Activated T-cell treated with anti-CD3 and anti-CD28 coated beads, Interleukin-2, amount 50 U/mL, for 48 hours (primary cell): ENCODE measurements around the gene PLA2G2C.

Experiments used
- DNase-seq, 2 experiments: peaks; one replicate each; pipeline ENCODE4 v3.0.0-alpha.2; 2020

Gene PLA2G2C

DNA sequence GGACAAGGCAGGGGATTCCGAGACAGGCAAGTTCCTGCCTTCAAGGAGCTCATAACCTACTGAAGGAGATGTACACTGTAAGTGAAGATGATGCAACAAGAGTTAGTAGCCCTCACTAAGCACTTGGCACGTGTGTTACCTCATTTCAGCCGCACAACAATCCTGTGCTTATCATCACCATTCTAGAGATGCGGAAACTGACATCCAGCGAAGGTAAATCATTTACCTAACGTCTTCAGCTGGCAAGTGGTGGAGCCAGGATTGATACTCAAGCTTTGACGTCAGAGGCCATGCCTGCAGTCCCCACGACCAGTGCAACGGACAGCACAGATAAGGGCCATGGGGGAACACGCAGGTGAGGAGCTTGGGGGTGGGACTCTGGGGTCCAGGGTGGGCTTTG lies 3.3 kb downstream of the PLA2G2C start:
- no peak for DNase-seq

DNA sequence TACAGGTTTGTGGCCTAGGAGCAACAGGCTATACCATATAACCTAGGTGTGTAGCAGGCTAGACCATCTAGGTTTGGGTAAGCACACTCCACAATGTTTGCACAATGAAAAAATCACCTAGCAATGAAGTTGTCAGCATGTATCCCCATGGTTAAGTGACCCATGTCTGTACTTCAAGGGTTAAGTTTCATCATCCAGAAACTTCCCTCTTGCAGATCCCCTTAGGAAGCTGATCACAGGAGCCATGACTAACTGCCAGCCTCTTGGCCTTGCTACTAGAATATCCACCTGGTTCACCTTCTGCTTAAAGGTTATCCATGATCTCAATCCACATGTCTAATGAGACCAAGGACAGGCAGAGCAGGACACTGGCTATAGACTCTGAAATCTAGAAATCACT lies 3.9 kb downstream of the PLA2G2C start:
- DNase-seq = no peak

DNA sequence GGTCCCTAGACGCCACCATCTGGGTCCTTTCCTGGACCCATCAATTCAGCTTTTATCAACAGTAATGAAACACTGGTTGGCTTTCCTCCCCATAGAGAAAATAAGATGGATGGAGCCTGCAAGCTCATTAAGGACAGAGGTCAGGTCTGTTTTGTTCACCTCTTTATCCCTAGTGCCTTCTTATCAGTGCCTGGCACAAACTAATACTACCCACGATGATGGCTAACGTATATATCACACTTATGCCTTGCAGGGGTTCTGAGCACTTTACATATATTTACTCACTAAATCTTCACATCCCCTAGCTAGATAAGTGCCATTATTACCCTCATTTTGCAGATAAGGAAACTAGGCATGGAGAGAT lies 5.5 kb downstream of the PLA2G2C start:
- no peak for DNase-seq

DNA sequence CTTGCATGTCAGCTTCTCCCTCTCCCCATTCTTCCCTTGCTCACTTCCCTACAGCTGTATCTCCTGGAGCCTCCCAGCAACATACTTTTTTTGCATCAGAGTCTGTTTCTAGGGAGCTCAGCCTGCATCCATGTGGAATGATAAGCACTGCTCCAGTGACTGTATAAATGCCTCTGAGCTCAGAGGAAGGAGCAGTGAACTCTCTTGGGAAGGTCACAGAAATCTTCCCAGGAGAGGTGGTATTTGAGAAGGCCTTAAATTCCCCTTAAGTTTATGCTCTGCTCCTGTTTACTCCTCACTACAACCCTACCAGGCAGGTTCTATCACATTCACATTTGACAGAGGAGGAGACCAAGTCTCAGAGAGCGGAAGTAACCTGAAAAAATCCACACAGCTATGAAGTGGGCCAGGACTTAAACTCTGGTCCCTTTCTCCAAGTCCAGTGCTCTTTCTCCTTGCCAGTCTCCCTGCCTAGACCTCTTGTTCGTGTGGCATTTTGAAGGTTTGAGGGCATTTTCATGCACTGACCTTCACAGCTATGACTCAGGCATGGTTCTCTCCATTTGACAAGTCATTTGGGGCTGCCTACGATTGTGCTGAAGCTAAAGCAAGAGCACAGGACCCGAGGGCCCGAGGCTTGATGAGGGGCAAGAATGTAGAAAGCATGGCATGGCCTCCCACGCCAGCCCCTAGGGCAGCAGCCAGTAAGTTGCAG lies 6.0 kb downstream of the PLA2G2C start:
- no peak for DNase-seq

DNA sequence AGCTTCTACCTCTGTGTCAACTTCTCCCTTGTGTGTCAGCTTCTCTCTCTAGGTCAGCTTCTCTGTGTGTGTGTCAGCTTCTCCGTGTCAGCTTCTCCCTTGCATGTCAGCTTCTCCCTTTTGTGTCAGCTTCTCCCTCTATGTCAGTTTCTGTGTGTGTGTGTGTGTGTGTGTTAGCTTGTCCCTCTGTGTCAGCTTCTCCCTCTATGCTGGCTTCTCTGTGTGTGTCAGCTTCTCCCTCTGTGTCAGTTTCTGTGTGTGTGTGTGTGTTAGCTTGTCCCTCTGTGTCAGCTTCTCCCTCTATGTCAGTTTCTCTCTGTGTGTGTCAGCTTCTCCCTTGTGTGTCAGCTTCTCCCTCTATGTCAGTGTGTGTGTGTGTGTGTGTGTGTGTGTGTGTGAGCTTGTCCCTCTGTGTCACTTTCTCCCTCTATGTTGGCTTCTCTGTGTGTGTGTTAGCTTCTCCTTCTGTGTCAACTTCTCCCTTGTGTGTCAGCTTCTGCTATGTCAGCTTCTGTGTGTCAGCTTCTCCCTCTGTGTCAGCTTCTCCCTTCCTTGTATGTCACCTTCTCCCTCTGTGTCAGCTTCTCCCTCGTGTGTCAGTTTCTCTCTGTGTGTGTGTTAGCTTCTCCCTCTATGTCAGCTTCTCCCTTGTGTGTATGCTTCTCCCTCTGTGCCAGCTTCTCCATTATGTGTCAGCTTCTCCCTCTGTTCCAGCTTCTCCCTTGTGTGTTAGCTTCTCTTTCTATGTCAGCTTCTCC lies 6.8 kb downstream of the PLA2G2C start:
- DNase-seq = no peak

DNA sequence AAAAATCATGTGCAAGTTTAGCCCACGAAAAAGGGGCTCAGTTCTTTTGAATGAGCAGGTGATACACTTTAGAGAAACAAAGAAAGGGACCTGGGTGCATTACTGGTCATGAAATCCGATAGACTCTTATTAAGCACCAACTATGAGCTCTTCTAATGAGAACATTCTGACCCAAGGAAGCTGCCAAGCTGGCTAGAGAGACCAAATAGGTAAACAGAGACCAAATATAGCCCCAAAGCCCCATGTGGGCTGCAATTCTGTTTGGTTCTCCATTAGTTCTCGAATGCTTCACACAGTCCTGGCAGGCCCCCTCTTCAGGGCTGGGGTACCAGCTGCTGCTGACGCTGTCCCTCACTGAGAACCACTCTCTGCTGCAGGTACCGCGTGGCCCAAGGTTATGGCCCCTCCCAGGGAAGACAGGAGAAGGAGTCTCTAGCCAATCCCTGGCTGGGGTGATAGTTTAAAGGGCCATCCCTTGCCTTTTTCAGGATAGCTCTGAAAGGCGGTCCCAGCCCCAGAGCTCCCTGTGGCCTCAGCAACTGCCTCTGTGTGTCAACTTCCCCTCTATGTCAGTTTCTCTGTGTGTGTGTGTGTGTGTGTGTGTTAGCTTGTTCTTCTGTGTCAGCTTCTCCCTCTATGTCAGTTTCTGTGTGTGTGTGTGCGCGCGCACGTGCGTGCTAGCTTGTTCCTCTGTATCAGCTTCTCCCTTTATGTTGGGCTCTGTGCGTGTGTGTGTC lies 7.5 kb downstream of the PLA2G2C start:
- no peak for DNase-seq

DNA sequence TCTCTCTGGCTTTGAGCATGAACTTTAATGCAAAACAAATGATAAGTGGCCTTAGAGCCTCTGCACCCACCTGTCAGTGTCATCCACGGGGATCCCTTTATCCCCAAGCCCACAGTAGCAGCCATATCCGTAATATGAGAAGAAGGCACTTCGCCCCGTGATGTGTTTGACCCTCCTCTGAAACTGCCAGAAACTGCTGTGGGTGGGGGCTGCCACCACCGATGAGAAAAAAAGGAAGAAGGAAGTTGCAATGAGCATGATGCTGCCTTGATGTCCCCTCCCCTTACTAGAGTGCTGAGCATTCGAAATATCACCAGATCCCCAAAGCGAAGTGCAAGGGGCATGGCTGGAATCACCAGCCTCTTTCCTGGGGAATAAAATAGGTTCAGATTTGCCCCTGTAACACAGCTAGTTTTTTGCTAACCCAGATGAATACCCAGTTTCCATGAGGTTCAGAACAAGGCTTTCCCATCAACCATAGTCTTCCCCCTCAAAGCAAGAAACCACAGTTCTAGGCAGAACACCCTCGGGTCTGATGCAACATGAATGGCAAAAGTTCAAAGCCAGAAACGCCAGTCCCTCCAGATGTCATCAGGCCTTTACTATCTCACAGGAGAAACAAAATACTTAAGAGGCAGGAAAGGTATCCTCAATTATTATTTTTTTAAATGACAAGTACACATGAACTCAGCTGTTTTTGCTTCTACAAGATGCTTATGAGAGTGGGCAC lies 11.2 kb downstream of the PLA2G2C start:
- DNase-seq = no peak

DNA sequence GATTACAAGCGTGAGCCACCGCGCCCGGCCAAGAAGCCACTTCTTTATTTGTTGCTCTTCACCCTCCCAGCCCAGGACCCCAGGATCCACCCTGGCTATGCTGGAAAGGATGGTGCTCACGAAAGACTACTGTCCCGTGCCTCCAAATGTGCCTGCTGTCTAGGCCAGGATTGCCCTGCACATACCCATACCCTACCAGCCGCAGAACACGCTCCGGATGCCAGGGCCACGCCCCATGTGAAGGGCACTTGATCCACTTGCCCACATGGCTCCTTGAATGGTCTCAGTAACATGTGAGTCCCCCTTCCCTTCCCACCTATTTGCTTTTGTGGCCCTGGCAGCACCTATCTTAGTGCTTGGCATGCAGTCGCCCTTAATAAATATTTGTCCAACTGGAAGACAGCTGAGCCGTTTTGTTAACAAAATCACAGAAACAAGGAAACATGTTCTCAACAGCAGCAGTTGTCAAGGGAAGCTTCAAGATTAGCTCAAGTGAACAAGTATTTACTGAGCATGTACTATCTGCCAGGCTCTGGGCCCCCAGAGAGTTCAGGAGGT lies 14.2 kb downstream of the PLA2G2C start:
- DNase-seq = no peak

DNA sequence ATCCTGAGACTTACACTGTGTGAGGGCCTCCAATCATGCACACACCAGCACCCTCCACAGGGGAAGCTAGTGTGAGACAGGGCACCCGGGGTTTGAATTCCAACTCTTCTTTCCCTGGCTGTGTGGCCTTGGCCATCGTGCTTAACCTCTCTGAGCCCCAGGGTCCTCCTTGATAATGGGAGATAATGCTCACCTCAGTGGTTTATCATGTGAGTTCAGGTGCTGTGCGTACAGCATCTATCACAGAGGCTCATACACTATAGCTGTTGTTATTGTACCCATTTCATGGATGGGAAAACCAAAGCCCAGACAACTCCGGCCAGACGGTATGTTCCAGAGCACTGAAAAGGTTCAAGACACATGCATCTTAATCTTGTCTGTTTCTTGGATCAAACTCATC lies 16.4 kb downstream of the PLA2G2C start:
- DNase-seq = no peak

DNA sequence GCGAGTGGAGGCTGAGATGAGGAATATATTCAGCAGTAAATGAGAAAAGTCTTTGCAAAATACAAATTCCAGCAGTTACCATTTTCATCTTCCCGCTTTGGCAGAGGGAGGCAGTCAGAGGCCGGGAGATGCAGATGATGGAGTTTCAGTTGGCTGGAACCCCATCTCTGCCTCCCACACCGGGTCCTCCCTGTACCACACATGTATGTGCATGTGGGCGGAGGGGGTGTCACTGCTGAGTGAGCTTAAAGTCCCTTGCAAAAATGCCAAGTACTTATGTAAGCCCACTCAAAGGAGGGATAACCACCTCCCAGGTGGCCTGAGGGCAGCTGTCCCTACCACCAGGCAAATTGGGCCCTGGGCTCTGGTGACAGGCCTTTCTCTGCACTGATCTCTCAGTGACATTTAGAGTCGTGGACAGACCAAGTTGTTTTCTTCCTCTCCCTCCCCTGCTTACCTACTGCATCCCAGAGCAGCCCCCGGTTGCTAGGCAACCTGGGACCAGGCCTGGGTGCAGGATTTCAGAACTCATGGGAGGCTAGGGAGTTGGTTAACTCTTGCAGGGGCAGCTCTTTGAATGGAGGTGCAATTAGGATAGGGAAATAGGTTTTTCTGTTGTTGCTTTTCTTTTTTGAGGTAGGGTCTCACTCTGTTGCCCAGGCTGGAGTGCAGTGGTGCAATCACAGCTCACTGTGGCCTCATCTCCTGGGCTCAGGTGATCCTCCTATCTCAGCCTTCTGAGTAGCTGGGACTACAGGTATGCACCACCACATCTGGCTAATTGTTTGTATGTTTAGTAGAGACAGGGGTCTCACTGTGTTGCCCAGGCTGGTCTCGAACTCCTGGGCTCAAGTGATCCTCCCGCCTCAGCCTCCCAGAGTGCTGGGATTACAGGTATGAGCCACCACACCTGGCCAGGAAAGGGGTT lies 17.5 kb downstream of the PLA2G2C start:
- no peak for DNase-seq

DNA sequence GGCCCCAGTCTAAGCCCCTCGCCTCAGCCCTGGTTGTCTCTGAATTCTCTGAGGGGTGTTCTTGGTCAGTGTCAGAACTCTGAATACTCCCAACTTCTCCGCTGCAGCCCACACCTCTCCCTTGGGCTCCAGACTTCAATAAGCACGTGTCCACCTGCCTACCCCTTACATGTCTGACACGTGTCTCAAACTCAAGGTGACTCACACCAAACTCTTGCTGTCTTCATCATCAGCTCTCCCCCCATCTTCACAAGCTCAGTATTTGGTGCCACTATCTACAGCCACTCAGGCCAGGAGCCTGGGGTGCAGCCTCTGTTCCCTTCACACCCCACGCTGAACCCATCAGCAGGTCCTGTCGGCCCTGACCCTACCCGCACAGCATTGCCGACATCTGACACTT lies 19.2 kb downstream of the PLA2G2C start:
- no peak for DNase-seq

DNA sequence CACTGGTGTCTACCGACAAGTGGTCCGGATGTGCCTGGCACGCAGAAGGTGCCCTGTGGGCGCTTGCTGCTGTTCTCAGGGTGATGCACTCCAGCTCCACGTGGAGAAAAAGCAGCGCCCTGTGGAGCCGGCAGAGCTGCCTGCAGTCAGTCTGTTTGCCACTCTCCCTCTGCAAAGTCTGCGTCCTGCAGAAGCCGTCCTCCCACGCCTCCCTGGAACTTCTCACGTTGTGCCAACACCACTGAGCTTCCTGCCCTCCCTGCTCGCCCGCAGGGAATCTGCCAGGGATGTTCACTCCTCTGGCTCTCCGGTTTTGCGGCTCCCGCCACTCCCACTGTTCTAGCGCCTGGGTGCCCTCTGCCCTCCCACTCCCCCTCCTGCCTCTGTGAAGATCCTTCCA lies 20.3 kb downstream of the PLA2G2C start:
- no peak for DNase-seq

DNA sequence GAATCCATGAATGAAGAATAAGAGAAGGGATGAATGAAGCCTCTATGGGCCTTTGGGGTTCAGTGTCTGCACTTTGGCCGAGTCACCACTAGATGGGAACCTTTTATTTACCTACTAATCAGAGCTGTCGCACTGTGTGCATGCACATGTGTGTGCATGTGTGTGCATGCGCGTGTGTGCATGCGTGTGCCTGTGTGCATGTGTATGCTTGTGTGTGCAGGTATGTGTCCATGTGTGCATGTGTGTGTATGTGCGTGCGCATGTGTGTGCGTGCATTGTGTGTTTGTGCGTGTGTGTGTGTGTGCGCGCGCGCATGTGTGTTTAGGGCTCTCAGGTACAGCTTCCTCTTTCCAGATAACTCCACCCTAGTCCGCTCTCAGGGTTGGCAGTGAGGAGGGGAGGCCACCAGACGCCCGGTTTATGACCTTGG lies 20.8 kb downstream of the PLA2G2C start:
- DNase-seq = peak; percentile 30 to 31

DNA sequence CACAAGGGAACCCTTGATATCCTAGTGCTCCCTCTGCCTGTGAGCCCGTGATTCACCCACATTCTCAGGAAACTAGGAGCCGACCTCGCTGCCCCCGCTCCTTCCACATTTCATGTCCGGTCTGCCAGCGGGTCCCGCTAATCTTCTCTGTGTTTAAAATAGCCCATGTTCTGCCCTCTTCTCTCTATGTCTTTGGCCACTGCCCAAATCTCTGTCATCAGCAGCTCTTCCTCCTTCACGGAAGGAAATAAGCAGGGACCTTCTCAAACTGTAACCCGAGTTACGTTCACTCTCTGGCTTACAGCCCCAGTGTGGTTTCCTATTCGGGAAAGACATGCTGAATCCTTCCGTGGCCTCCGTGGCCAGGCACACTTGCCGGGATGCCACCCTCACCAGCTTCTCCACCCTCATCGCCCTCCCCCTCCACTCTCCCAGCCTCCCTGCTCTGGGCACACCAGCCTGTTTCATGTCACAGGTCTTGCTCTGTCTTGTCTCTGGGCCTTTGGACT lies 21.6 kb downstream of the PLA2G2C start:
- no peak for DNase-seq

DNA sequence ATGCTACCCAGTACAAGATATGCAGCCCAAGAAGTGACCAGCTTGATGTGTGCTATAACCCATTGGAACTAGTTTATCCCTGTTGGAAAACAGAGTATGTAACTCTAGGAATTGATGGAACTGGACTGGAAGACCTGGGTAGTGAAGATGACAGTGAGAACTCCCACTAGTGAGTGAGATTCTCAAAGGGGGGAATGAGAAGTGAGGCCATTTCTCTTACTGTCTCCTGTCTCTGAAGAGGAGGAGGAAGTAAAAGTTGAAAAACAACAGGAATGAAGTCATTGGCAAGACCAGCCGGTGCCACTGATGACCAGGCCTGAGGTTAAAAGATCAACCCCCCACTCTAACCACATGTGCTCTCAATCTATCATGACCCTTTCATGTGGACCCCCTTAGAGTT lies 26.3 kb downstream of the PLA2G2C start:
- no peak for DNase-seq

DNA sequence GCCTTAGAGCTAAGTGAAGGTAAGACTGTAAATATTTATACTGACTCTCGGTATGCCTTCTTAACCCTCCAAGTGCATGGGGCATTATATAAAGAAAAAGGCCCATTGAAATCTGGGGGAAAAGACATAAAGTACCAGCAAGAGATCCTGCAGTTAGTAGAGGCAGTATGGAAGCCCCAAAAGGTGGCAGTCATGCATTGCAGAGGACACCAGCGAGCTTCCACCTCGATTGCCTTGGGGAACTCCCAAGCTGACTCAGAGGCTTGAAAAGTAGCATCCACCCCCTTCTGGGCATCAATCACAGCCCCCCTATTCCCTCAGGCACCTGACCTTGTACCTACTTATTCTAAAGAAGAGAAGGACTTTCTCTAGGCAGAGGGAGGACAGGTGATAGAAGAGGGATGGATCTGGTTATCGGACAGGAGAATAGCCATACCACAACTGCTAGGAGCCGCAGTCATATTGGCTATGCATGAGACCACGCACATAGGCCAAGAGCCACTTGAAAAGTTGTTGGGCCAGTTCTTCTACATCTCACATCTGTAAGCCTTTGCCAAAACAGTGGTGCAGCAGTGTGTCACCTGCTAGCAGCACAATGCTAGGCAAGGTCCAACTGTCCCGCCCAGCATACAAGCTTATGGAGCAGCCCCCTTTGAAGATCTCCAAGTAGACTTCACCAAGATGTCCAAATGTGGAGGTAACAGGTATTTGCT lies 27.8 kb downstream of the PLA2G2C start:
- DNase-seq = peak in 1 of 2 experiments; percentile 30

DNA sequence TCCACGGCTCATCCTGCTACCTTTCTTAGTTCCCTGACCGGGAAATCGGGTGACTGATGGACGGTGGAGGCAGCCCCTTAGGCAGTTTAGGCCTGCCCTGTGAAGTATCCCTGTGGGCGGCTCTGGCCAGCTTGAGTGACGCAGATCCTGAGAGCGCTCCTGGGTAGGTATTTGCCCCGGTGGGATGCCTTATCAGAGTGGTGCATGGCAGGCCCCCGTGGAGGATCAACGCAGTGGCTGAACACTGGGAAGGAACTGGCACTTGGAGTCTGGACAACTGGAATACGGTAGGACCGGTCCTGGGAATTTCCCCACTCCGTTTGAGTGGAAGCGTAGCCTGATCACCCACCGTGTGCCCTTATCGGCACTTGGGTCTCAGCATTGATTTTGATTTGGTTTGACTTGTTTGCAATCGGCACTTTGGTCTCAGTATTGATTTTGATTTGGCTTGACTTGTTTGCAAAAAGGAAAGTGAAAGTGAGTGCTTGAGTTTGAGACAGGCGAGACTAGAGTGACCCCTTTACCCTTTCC lies 32.0 kb downstream of the PLA2G2C start:
- no peak for DNase-seq

DNA sequence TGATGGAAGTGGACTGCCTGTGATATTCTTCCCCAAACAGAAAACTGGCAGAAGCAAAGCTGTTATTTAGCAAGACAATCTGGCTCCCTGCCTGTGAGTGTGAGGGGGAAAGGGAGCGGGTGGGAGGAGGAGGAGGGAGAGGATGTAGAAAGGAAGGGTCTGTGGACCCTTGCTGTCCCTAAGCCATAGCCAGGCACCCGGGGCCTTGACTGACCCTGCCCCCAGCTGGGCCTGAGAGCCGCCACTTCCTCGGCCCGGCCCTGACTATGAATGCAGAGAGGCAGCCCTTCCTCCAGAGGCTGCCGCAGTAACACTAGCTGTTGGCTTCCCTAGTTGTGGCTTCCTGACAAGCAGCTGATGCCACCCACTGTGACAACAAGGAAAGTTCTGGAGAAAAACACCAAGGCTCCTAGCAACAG lies 33.3 kb downstream of the PLA2G2C start:
- DNase-seq = no peak

DNA sequence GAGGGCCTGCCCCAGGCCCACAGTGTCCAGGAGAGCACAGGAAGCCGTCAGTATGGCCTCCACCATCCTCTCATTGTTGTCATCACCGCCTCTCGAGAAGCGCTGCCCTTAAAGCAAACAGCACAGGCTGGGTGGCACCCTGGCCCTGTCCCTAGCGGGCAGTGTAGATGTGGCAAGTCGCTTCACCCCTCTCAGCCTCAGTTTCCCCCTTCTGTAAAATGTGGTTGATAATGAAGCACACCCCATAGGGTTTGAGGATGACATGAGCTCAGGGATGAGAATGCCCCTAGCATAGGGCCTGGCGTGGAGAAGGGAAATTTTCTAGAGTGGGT lies 33.8 kb downstream of the PLA2G2C start:
- DNase-seq = no peak

DNA sequence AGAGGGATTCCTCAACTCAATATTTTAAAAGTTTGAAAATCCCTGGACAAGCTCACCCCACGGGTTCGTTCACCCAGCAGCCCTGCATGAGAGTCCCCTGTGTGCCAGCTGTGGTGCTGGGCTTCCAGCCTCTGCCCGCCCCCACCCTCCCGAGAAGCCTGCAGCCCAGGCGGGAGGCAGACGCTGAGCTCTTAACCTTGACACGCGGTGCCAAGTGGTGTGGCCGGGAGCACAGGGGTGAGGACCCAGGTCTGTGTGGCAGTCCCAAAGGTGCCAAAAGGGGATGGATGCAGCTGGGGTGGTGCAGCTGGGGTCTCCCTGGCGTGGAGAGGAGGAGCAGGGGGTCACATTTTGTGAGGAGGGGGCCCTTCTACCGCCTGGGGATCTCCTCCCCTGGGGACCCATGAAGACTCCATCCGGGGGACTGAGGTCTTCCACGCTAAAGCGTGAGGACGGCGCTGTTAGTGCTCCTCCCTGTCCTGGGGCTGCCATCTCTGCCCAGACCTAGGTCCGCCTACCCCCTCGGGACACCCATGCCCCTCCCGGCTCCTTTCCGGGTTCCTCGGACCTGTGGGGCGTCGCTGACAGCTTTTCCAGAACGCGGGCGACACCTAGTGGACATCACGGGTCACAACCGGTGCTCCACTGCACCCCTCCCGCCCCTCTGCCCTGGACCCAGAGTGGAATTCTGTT lies 34.3 kb downstream of the PLA2G2C start:
- peak; percentile 86 for DNase-seq
